OCI-M2 (cell line): ENCODE results near the gene SLC22A12.

Source experiments
- DNase-seq: peaks from one replicate; lab custom pipeline; 2025; ENCODE audit not compliant: unreplicated experiment; lab: John Stamatoyannopoulos, UW

Gene SLC22A12

GRCh38 chr11:64621283-64622019 lies 30.4 kb downstream of the SLC22A12 start:
- no peak for DNase-seq

GRCh38 chr11:64622681-64623080 lies 31.7 kb downstream of the SLC22A12 start:
- no peak for DNase-seq

GRCh38 chr11:64624883-64625481 lies 34.0 kb downstream of the SLC22A12 start:
- DNase-seq: no peak

GRCh38 chr11:64626637-64627036 lies 35.6 kb downstream of the SLC22A12 start:
- DNase-seq: no peak

DNA sequence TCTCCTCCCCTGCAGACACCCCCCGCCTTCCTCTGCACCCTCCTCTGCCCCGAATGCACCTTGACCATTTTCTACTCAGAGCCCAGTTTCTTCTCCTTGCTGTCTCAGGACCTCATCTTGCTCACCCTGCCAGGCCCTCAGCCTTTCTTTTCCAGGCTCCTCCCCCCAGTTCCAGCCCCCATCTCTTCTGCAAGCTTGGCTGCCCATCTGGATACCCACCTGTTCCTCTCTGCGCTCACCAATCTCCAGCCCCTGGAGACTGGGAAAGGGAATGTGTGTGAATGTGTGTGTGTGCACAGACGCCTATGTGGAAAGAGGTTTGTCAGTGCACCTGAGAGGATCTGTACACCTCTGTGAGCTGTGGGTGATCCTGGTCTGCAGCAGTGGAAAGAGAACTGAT lies 36.4 kb downstream of the SLC22A12 start:
- no peak for DNase-seq

- no peak for DNase-seq
These were observed 37.6 kb downstream of the SLC22A12 start for GRCh38 chr11:64628596-64628995.

- DNase-seq: no peak
These were observed 38.1 kb downstream of the SLC22A12 start for GRCh38 chr11:64629103-64629502.

- no peak for DNase-seq
These were observed 39.0 kb downstream of the SLC22A12 start for GRCh38 chr11:64629796-64630562.

- no peak for DNase-seq
These were observed 40.7 kb downstream of the SLC22A12 start for GRCh38 chr11:64631675-64632074.

- no peak for DNase-seq
These were observed 41.2 kb downstream of the SLC22A12 start for GRCh38 chr11:64632237-64632636.

DNA sequence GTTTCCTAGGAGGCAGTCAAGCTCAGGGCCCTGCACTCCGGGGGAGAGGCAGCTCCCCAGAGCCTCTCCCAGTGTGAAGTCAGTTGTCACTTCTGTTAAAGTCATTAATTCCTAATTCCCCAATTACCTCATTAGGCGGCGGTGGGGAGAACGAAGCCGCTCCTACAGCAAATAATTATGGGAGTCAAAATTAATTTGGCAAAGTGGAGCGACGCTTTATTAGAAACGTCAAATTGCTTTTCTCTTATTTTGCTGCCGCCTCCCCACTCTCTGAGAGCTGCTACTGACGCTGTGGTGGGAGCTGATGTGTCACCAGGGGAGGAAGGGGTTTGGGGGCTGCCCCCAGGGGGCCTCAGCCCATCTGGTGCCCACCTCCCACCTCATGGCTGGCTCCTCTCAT lies 41.6 kb downstream of the SLC22A12 start:
- DNase-seq: no peak

DNA sequence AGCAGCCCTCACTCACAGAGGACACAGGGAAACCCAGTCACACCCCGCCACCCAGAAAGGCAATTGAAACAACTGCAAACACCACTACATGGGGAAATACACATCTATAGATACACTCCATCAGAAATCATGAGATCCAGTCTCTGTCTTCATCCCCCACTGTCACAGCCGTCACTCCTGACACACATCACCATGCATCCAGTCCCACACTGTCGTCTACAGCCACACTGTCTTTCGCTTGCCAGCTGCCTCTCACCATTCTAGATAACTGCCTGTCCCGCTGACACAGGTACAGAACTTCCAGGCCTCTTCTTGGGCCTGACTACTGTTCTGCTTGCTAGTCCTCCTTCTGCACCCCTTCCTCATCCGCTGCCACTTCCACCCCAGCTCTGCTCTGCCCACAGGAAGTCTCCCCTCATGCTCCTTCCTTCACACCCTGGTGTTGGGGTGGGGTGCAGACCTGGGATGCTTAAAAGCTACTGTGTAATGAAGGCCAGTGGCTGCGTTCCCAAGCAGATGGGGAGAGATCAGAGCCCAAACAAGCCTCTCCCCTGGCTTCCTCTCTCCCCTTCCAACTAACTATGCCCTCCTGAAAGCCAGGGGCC lies 42.6 kb downstream of the SLC22A12 start:
- no peak for DNase-seq

GRCh38 chr11:64637334-64638017 lies 46.5 kb downstream of the SLC22A12 start:
- DNase-seq: no peak

DNA sequence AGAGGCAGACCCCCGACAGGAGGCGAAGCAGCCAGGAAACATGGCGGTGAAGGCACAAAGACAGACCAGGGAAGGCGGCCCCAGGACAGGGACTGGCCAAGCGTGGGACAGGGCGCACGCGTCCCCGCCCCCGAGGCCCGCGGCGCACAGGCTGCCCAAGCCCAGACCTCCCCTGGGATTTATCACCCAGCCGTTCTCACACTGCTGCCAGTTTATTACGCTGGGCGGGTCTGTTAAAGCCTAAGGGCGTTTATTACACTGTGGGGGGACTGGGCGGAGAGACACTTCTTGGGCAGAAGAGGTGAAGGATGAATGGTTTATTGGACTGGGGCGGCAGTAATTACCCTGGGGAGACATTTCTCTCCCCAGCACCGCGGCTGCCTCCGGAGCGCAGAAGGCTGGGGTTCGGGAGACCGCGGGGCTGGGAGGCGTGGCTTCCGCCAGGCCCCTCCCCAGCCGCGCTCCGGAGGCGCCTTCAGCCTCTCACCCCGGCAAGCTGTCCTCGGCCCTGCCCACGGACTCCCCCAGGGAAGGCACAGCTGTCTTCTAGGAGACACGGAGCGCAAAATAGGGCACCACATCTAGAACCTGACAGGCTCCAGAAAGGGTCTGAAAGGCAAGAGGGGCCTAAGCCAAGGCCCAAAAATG lies 47.1 kb downstream of the SLC22A12 start:
- DNase-seq: no peak

- no peak for DNase-seq
These were observed 47.8 kb downstream of the SLC22A12 start for GRCh38 chr11:64638829-64639228.

DNA sequence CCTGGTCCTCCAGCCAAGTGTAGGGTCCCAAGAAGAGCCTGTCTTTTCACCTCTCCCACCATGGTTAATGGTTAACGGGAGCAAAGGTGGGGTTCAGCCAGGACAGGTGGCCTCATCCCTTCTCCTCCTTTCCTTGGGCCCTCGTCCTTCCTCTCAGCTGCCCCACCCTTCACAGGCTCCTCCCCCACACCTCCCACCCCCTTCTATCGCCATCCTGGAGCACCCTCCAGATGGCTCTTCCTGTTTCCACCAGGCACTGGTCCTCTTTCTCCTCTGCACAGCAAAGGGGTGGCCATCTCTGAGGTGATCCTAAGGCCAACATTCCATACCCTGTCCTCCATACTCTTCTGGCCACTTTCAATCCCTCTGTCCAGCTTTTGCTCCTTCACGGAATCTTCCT lies 48.9 kb downstream of the SLC22A12 start:
- DNase-seq: no peak

- DNase-seq: no peak
These were observed 50.8 kb downstream of the SLC22A12 start for GRCh38 chr11:64641596-64642417.

GRCh38 chr11:64642418-64642735 lies 51.4 kb downstream of the SLC22A12 start:
- no peak for DNase-seq

DNA sequence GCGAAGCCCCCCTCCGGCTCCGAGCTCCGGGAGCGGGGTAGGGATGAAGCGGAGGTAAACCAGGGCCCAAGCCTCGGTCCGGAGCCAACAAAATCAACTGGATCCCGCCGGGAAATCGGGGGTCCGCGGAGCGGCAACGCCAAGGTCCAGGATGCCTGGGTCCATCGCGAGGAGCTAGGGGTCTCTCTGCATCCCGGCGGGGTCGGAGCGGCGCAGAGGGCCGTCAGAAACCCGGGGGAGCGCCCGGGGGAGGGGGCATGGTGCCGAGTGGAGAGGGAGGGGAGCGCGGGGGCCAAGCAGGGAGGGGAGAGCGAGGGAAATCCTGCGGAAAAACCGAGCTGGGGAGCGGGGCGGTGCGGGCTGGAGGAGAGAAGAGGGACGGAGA lies 51.8 kb downstream of the SLC22A12 start:
- DNase-seq: no peak
